SU-DHL-6 (cell line): ENCODE data around the gene DNAJB1.

Experiments
- H2AFZ ChIP-seq: fragments of 200-600 bp; sonication (generic); 2 replicates; pipeline ENCODE4 v1.6.1; 2014; ENCODE audit warnings: low read depth, mild to moderate bottlenecking, moderate library complexity, mixed read lengths, antibody characterized with exemption, low read length; ENCODE audit not compliant: severe bottlenecking
- H3F3A ChIP-seq: fragments of 200-600 bp; shearing (Covaris generic); 2 replicates; pipeline ENCODE4 v1.6.0; 2016; ENCODE audit warnings: antibody characterized with exemption, mild to moderate bottlenecking; ENCODE audit not compliant: insufficient read depth
- H3K27ac ChIP-seq: fragments of 200-600 bp; sonication (generic); 2 replicates; pipeline ENCODE4 v1.5.1; 2016; ENCODE audit warnings: low read depth, mild to moderate bottlenecking, low read length, moderate library complexity, mixed read lengths
- H3K27me3 ChIP-seq: fragments of 200-600 bp; sonication (generic), shearing (Covaris generic); 2 replicates; pipeline ENCODE4 v1.6.0; 2014; ENCODE audit warnings: mild to moderate bottlenecking, low read length
- H3K36me3 ChIP-seq: fragments of 200-600 bp; sonication (generic); 2 replicates; pipeline ENCODE4 v1.6.1; 2014; ENCODE audit warnings: mild to moderate bottlenecking, low read length, mixed read lengths
- H3K4me2 ChIP-seq: fragments of 300-600, 200-600 bp; shearing (Covaris generic), sonication (generic); 2 replicates; pipeline ENCODE4 v1.6.0; 2014; ENCODE audit warnings: low read length, low read depth, mild to moderate bottlenecking; ENCODE audit not compliant: poor library complexity, severe bottlenecking
- H3K4me3 ChIP-seq: fragments of 200-600 bp; sonication (generic); 2 replicates; pipeline ENCODE4 v1.5.1; 2014; ENCODE audit warnings: antibody characterized with exemption, low read length, mild to moderate bottlenecking, mixed read lengths; ENCODE audit not compliant: insufficient read depth, poor library complexity, severe bottlenecking
- H3K79me2 ChIP-seq: fragments of 200-600 bp; sonication (generic); 2 replicates; pipeline ENCODE4 v1.6.1; 2014; ENCODE audit warnings: mild to moderate bottlenecking, low read length, moderate library complexity; ENCODE audit not compliant: insufficient read depth
- H3K9ac ChIP-seq: fragments of 200-600 bp; sonication (generic); 2 replicates; pipeline ENCODE4 v1.7.0; 2014; ENCODE audit warnings: mild to moderate bottlenecking, low read length
- H3K9me2 ChIP-seq: fragments of 200-600 bp; sonication (generic); replicated peaks from 2 replicates; pipeline ENCODE4 v1.6.1; 2014; ENCODE audit warnings: low read length; ENCODE audit not compliant: insufficient read depth
- H3K9me3 ChIP-seq: fragments of 200-600 bp; sonication (generic); 2 replicates; pipeline ENCODE4 v1.6.1; 2014; ENCODE audit warnings: low read length, mixed read lengths; ENCODE audit not compliant: insufficient read depth
- H4K20me1 ChIP-seq: fragments of 200-600 bp; sonication (generic); 2 replicates; pipeline ENCODE4 v1.6.1; 2014; ENCODE audit warnings: low read depth, mild to moderate bottlenecking, antibody characterized with exemption, low read length, moderate library complexity, mixed read lengths
- EZH2phosphoT487 ChIP-seq: fragments of 200-600 bp; sonication (generic), shearing (Covaris generic); conservative IDR thresholded peaks from 2 replicates; pipeline ENCODE4 v1.6.1; 2018; ENCODE audit warnings: mild to moderate bottlenecking, antibody characterized with exemption, low read length, moderate library complexity, mixed read lengths
- TF ChIP-seq, protein P1 (sequence below): fragments of 200-600 bp; sonication (generic); IDR thresholded peaks from one replicate; pipeline ENCODE4 v1.5.1; 2017; ENCODE audit warnings: antibody characterized with exemption, mild to moderate bottlenecking, low read length, moderate library complexity; ENCODE audit not compliant: insufficient read depth, poor library complexity, severe bottlenecking

DNAJB1 gene

DNA sequence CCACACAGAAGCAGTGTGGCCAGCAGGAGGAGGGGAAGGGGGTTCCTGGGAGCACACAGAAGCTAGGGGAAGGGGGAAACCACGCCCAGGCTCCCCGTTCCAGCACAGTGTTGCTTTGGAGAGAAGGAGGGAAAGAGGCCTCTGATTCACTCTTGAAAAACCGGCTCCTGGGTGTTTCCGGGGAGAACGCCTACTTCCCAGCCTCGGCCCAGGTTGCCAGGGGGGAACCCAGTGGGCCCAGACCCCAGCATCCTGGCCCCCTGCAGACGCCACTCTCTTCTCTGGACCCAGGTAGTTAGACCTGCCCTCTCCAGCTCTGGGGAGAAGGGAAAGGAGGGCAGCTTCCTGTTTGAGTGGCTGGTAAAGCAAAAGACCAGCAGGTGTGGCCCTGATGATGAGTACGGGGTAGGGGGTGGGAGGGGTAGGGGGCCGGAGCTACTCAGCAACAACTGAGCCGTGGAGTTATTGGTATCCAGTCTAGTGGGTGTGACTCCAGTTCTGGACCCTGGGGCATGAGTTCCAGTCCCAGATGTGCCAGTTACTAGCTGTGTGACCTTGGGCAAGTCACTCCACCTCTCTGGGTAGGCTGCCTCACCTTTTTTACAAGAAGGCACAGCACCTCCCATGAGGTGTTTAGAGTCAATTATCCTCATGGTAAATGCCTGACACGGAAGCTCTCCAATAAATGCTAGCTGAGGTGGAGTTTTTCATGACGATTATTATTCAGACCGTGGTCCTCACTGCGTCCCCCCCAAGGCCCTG, 23.1 kb downstream of the DNAJB1 start:
- Histone ChIP-seq H3K27ac (no peak overlapping the region), H3K4me2 (peak overlapping the region; percentile 57), H3F3A (no peaks in the 10 kb centered on the region), H3K79me2 (no peaks in the 10 kb centered on the region), H4K20me1 (no peaks in the 10 kb centered on the region), H3K9ac (peak overlapping the region; percentile 40), H3K9me3 (no peaks in the 10 kb centered on the region), H2AFZ (no peak overlapping the region), H3K9me2 (no peaks in the 10 kb centered on the region), H3K36me3 (no peaks in the 10 kb centered on the region), H3K4me3 (peak overlapping the region; percentile 55), H3K27me3 (no peaks in the 10 kb centered on the region)
- TF ChIP-seq EZH2phosphoT487, result no peak
- TF ChIP-seq, protein P1, sequence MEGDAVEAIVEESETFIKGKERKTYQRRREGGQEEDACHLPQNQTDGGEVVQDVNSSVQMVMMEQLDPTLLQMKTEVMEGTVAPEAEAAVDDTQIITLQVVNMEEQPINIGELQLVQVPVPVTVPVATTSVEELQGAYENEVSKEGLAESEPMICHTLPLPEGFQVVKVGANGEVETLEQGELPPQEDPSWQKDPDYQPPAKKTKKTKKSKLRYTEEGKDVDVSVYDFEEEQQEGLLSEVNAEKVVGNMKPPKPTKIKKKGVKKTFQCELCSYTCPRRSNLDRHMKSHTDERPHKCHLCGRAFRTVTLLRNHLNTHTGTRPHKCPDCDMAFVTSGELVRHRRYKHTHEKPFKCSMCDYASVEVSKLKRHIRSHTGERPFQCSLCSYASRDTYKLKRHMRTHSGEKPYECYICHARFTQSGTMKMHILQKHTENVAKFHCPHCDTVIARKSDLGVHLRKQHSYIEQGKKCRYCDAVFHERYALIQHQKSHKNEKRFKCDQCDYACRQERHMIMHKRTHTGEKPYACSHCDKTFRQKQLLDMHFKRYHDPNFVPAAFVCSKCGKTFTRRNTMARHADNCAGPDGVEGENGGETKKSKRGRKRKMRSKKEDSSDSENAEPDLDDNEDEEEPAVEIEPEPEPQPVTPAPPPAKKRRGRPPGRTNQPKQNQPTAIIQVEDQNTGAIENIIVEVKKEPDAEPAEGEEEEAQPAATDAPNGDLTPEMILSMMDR, result no peak

DNA sequence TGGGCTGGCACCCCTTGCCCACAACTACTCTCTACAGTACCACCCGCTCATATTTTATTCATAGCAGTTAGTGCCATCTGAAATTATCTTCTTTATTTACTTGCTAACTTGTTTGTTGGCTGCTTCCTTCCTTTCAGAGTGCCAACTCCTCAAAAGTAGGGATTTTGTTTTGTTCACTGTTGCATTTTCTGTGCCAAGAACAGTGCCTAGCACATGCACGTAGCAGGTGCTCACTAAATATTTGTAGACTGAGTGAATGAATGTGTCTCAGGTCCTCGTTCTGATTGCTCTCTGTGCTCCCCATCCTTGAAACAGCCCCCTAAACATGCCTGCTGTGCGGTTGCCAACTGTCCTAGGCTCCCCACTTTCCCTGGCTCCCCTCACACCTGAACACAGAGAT, 23.8 kb downstream of the DNAJB1 start:
- no peak overlapping the region for H3K9ac ChIP-seq

DNA sequence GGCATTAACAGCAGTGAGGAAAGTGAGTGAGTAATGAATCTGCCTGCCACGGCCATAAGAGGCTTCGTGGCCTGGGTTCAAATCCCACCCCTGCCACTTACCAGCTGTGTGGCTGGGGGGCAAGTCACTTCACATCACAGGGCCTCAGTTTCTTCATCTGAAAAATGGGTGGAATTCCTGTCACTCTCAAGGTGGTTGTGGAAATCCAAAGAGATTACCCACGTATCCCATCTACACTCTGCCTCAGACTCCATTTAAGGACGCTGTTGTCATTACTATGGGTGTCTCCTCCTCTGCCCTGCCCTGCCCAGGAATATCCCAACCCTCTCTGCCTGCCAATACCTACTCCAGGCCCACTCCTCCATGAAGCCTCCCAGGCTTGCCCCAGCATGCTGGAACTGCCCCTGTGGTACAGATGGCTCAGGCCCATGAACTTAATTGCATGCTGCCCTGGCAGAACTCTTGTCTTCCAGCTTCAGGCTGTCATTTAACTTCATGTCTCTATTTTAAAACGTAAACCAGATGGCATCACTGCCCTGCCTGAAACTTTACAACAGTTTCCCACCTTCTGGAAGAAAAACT, 25.4 kb downstream of the DNAJB1 start:
- Histone ChIP-seq H3K9ac (no peak overlapping the region), H2AFZ (no peak overlapping the region), H3K4me3 (no peak overlapping the region), H4K20me1 (no peaks in the 10 kb centered on the region), H3K9me2 (no peaks in the 10 kb centered on the region), H3K9me3 (no peaks in the 10 kb centered on the region), H3K4me2 (no peak overlapping the region), H3F3A (no peaks in the 10 kb centered on the region), H3K27me3 (no peaks in the 10 kb centered on the region), H3K27ac (no peak overlapping the region), H3K36me3 (no peaks in the 10 kb centered on the region), H3K79me2 (no peaks in the 10 kb centered on the region)
- no peak for TF ChIP-seq EZH2phosphoT487
- TF ChIP-seq, protein P1, result no peak

More for the DNA sequence above, 23.8 kb downstream of the DNAJB1 start:
- TF ChIP-seq, protein P1, result no peak
- no peak for TF ChIP-seq EZH2phosphoT487
- H4K20me1 ChIP-seq, result no peaks in the 10 kb centered on the region
- H3K27ac ChIP-seq, result no peak overlapping the region
- no peaks in the 10 kb centered on the region for H3K79me2 ChIP-seq
- H3K4me2 ChIP-seq, result no peak overlapping the region
- H3K4me3 ChIP-seq, result no peak overlapping the region
- H3K27me3 ChIP-seq, result no peaks in the 10 kb centered on the region
- no peaks in the 10 kb centered on the region for H3K9me3 ChIP-seq
- H3K36me3 ChIP-seq, result no peaks in the 10 kb centered on the region
- no peak overlapping the region for H2AFZ ChIP-seq
- H3K9me2 ChIP-seq, result no peaks in the 10 kb centered on the region
- H3F3A ChIP-seq, result no peaks in the 10 kb centered on the region
